Trophoblast cell (in vitro differentiated cells and primary cell): ENCODE measurements around the gene TCF19.

ENCODE experiments used
- DNase-seq, 2 donors: peaks; one replicate each; pipeline ENCODE4 v3.0.0-alpha.2; 2016
- H2AFZ ChIP-seq: 2 replicates; pipeline ENCODE4 v1.6.1; 2013; ENCODE audit warnings: low read length, moderate library complexity, mild to moderate bottlenecking; ENCODE audit not compliant: insufficient read depth, poor library complexity
- H2AK5ac ChIP-seq: 2 replicates; pipeline ENCODE4 v1.6.1; 2013; ENCODE audit warnings: mild to moderate bottlenecking, low read length
- H2BK120ac ChIP-seq: 2 replicates; pipeline ENCODE4 v1.6.1; 2013; ENCODE audit warnings: low read length, mild to moderate bottlenecking, moderate library complexity; ENCODE audit not compliant: insufficient read depth, poor library complexity
- H2BK12ac ChIP-seq: 2 replicates; pipeline ENCODE4 v1.6.1; 2013; ENCODE audit warnings: mild to moderate bottlenecking, low read length, moderate library complexity
- H2BK5ac ChIP-seq: 2 replicates; pipeline ENCODE4 v1.6.1; 2013; ENCODE audit warnings: low read length, low read depth, moderate library complexity, mild to moderate bottlenecking; ENCODE audit not compliant: poor library complexity
- H3K14ac ChIP-seq: 2 replicates; pipeline ENCODE4 v1.6.1; 2013; ENCODE audit warnings: mild to moderate bottlenecking, low read length
- H3K18ac ChIP-seq: 2 replicates; pipeline ENCODE4 v1.6.1; 2013; ENCODE audit warnings: mild to moderate bottlenecking, low read length
- H3K23ac ChIP-seq: 2 replicates; pipeline ENCODE4 v1.6.1; 2013; ENCODE audit warnings: low read length
- H3K27ac ChIP-seq: 2 replicates; pipeline ENCODE4 v1.5.1; 2013; ENCODE audit warnings: low read depth, mild to moderate bottlenecking, inconsistent platforms, low read length, moderate library complexity
- H3K27me3 ChIP-seq: 2 replicates; pipeline ENCODE4 v1.6.1; 2013; ENCODE audit warnings: inconsistent platforms, mild to moderate bottlenecking, low read length, moderate library complexity; ENCODE audit not compliant: insufficient read depth
- H3K36me3 ChIP-seq, 2 experiments: 1 replicate in 1 of 2; 2 replicates in 1 of 2; pipeline ENCODE4 v1.6.1; 2013; ENCODE audit warnings: low read length in 2 of 2, mild to moderate bottlenecking in 2 of 2, moderate library complexity in 1 of 2; ENCODE audit not compliant: insufficient read depth in 2 of 2, control insufficient read depth in 1 of 2
- H3K4ac ChIP-seq: 2 replicates; pipeline ENCODE4 v1.6.1; 2013; ENCODE audit warnings: low read depth, mild to moderate bottlenecking, low read length, moderate library complexity
- H3K4me1 ChIP-seq, 2 experiments: 1 replicate in 1 of 2; 2 replicates in 1 of 2; pipeline ENCODE4 v1.6.1; 2013; ENCODE audit warnings: low read length in 2 of 2, mild to moderate bottlenecking in 2 of 2, moderate library complexity in 1 of 2; ENCODE audit not compliant: insufficient read depth in 2 of 2, control insufficient read depth in 1 of 2
- H3K4me2 ChIP-seq: 2 replicates; pipeline ENCODE4 v1.6.1; 2013; ENCODE audit warnings: inconsistent platforms, mild to moderate bottlenecking, low read length, moderate library complexity
- H3K4me3 ChIP-seq: 2 replicates; pipeline ENCODE4 v1.5.1; 2013; ENCODE audit warnings: mild to moderate bottlenecking, low read depth, low read length, inconsistent platforms
- H3K79me1 ChIP-seq: one replicate; pipeline ENCODE4 v1.6.1; 2013; ENCODE audit warnings: low read length
- H3K79me2 ChIP-seq: 2 replicates; pipeline ENCODE4 v1.6.1; 2013; ENCODE audit warnings: low read length, mild to moderate bottlenecking; ENCODE audit not compliant: control insufficient read depth, insufficient read depth, poor library complexity
- H3K9ac ChIP-seq: 2 replicates; pipeline ENCODE4 v1.6.1; 2013; ENCODE audit warnings: mild to moderate bottlenecking, low read length
- H3K9me3 ChIP-seq: 2 replicates; pipeline ENCODE4 v1.6.1; 2013; ENCODE audit warnings: low read depth, mild to moderate bottlenecking, control low read depth, inconsistent platforms, low read length; ENCODE audit not compliant: insufficient read depth
- H4K12ac ChIP-seq: 2 replicates; pipeline ENCODE4 v1.6.1; 2013; ENCODE audit warnings: low read depth, mild to moderate bottlenecking, low read length, moderate library complexity
- H4K8ac ChIP-seq: 2 replicates; pipeline ENCODE4 v1.6.1; 2013; ENCODE audit warnings: low read depth, mild to moderate bottlenecking, low read length, moderate library complexity
- H4K91ac ChIP-seq: one replicate; pipeline ENCODE4 v1.6.1; 2013; ENCODE audit warnings: low read depth, mild to moderate bottlenecking, low read length, moderate library complexity
- WGBS: extraction: QIAGEN DNeasy Blood & Tissue Kit; methylation state at CpG from one replicate; pipeline ENCODE4 v1.1.7; 2013; ENCODE audit warnings: missing lambda C conversion rate; ENCODE audit not compliant: insufficient read length, insufficient coverage; ENCODE audit errors: extremely low coverage; 5-methylcytosine and 5-hydroxymethylcytosine counted together

TCF19 gene

DNA sequence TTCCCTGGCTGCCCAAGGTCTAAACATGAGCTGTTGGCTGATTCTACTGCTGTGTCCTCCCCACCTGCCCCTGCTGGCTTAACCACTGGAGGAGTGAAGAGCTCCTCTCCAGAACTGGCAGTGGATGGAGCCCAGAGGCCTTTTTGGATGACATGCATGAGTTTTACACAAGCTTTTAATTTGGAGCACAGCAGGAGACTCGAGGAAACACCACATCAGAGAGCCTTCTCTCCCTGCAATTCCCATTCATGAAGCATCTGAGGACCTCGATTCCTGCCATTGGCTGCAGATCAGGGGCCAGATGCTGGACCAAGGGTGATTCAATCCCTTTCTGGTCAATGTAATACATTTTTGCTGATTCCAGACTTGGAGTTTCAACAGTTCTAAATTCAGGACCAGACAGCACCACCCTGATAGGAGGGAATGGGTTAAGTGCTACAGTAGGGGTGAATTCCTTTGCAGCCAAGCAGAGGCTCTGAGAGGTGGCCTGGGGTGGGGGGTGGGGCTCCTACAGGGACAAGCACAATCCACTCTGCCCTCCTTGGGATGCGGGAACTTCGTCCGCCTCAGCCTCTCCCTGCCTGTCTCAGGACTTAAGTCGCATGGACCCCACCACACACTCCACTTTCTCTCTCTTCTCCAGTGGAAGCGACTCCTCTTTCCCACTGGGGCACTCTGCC, 44.4 kb upstream of the TCF19 start:
- peak overlapping the region; percentile 7 for H3K27ac ChIP-seq
- H2AK5ac ChIP-seq = no peak overlapping the region
- H3K4me2 ChIP-seq = no peak overlapping the region
- no peaks in the 10 kb centered on the region for H3K36me3 ChIP-seq
- no peak for DNase-seq
- H4K8ac ChIP-seq = peak overlapping the region; percentile 33
- H3K79me2 ChIP-seq = no peaks in the 10 kb centered on the region
- no peak overlapping the region for H4K12ac ChIP-seq
- no peak overlapping the region for H3K4me3 ChIP-seq
- peaks cover 1% of the 10 kb centered on the region for H3K9me3 ChIP-seq
- no peak overlapping the region for H2BK120ac ChIP-seq
- no peak overlapping the region for H2BK5ac ChIP-seq
- H3K79me1 ChIP-seq = no peaks in the 10 kb centered on the region
- H4K91ac ChIP-seq = no peak overlapping the region
- no peak overlapping the region for H3K9ac ChIP-seq
- no peak overlapping the region for H2AFZ ChIP-seq
- H3K27me3 ChIP-seq = no peaks in the 10 kb centered on the region
- peaks cover 9 to 14% of the 10 kb centered on the region in 2 experiments for H3K4me1 ChIP-seq
- no peak overlapping the region for H2BK12ac ChIP-seq
- no peak overlapping the region for H3K14ac ChIP-seq
- no CpG with 5 or more reads among the region's 7 CpGs for WGBS
- H3K23ac ChIP-seq = no peak overlapping the region
- no peak overlapping the region for H3K18ac ChIP-seq
- H3K4ac ChIP-seq = no peak overlapping the region

DNA sequence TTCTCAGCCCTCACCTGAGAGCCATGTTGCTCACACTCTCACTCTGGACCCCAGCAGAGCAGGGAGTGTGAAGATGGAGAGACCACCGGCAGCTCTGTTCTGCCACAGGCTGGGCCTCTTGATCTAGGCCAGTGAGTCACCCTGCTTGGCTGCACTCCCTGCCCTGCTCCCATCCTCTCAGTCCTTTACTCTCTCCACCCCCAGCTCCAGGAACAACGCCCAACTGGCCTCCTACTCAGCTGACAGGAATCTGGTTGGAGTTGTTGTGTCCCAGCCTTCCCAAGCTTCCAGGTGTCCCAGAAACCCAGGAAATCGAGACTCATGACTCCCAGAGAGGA, 43.9 kb upstream of the TCF19 start, which contains the start of gene PSORS1C1:
PSORS1C1 (plus strand) TSS at position 260 of the 338 bp plus-strand sequence. CDS start 14,833 bp downstream, outside the sequence.
- Histone ChIP-seq H2BK5ac (no peak within 1 kb of the TSS), H3K79me2 (no peaks in the 10 kb centered on the region), H3K4me3 (no peak within 1 kb of the TSS), H3K27ac (peak within 1 kb of the TSS; percentile 7), H4K12ac (no peak within 1 kb of the TSS), H3K9me3 (peaks cover 1% of the 10 kb centered on the region), H3K27me3 (no peaks in the 10 kb centered on the region), H3K36me3 (no peaks in the 10 kb centered on the region), H4K91ac (peak within 1 kb of the TSS; percentile 45), H3K9ac (no peak within 1 kb of the TSS), H3K4me1 (peaks cover 9 to 14% of the 10 kb centered on the region in 2 experiments), H3K79me1 (no peaks in the 10 kb centered on the region), H2BK120ac (no peak within 1 kb of the TSS), H2AK5ac (no peak within 1 kb of the TSS), H3K4me2 (no peak within 1 kb of the TSS), H4K8ac (peak within 1 kb of the TSS; percentile 33), H3K4ac (no peak within 1 kb of the TSS), H3K14ac (no peak within 1 kb of the TSS), H2BK12ac (no peak within 1 kb of the TSS), H3K18ac (no peak within 1 kb of the TSS), H2AFZ (peak within 1 kb of the TSS; percentile 50), H3K23ac (no peak within 1 kb of the TSS)
- peak; percentile 81 to 85 for DNase-seq
- WGBS = no CpG with 5 or more reads among the region's 3 CpGs

DNA sequence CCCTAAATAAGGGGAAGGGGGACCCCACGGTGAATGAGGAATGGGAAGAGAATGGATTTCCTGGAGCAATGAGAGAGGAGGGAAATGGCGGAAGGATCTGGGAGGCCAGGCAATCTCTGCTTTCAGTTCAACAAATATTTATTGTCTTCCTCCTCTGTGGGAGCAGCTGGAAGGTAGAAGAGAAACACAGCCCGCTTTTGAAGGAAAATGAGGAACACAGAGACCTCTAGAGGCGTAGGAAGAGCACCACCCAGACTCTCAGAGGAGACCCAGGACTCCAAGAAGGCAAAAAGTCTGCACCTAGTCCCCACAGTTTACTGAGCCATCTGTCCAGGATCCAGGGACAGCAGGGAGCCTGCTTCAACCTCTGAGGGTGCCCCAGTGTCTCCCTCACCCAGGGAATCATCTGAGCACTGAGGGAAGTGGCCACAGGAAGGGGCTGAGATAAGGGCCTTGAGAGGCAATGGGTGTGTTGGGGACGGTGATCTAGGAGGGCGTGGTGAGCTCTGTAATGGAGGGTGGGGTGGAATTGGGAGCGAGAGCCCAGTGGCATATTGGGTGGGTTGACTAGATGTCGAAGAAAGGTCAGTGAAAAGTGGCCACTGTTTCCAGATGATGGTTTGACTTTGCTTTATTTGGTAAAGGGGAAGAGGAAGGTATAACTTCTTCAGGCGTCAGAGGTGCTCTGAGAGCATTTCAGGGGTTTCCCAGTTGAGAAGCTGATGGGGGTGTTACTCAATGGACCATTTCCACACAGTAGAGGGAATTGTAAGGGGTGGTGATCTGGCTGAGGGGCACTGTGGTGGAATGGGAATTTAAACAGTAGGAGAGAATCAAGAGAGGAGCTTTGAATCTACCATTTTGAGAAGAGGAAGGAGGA, 43.2 kb upstream of the TCF19 start:
- Histone ChIP-seq H3K23ac (no peak overlapping the region), H2BK12ac (no peak overlapping the region), H3K4me1 (peaks cover 9 to 14% of the 10 kb centered on the region in 2 experiments), H3K36me3 (no peaks in the 10 kb centered on the region), H3K4me3 (no peak overlapping the region), H3K79me2 (no peaks in the 10 kb centered on the region), H4K8ac (no peak overlapping the region), H3K4me2 (no peak overlapping the region), H3K27me3 (no peaks in the 10 kb centered on the region), H3K27ac (no peak overlapping the region), H3K14ac (no peak overlapping the region), H2AFZ (peak overlapping the region; percentile 50), H2BK5ac (no peak overlapping the region), H3K79me1 (no peaks in the 10 kb centered on the region), H3K4ac (no peak overlapping the region), H3K18ac (no peak overlapping the region), H2AK5ac (no peak overlapping the region), H4K91ac (peak overlapping the region; percentile 45), H2BK120ac (no peak overlapping the region), H4K12ac (no peak overlapping the region), H3K9me3 (peaks cover 1% of the 10 kb centered on the region), H3K9ac (no peak overlapping the region)
- no CpG with 5 or more reads among the region's 9 CpGs for WGBS
- peak; percentile 20 to 47 for DNase-seq

DNA sequence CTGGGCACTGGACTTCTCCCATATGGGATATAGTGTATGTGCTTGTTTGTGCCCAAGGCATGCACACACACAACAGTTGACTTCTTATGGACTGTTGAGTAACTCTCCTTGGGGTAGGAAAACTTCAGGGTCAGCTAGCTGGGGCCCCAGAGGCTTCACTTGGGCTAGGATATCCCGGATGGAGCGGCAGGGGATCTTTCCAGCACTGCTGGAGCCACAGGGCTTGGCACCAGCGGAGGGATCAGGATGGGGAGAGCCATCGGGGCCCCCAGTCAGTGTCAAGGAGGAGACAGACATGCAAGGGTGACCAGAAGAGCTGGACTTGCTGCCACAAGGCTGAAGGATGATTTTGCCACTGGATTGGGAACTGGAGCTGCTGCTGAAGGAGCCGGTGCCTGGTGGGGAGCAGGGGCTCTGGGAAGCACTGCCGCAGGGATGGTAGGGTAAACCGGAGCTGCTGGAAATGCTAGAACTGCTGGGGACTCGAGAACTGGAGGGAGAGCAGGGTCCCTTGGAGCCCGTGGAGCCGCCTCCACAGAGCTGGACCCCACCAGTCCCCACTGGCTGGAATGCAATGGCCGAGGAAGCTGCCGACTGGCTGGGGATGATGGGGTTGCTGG, 42.3 kb upstream of the TCF19 start:
- H3K4me1 ChIP-seq = peaks cover 9 to 14% of the 10 kb centered on the region in 2 experiments
- H3K79me1 ChIP-seq = no peaks in the 10 kb centered on the region
- no CpG with 5 or more reads among the region's 12 CpGs for WGBS
- H3K4ac ChIP-seq = no peak overlapping the region
- H3K27ac ChIP-seq = no peak overlapping the region
- no peaks in the 10 kb centered on the region for H3K79me2 ChIP-seq
- no peak overlapping the region for H3K4me2 ChIP-seq
- no peak for DNase-seq
- no peak overlapping the region for H4K12ac ChIP-seq
- H2BK5ac ChIP-seq = no peak overlapping the region
- no peaks in the 10 kb centered on the region for H3K36me3 ChIP-seq
- no peak overlapping the region for H4K91ac ChIP-seq
- no peak overlapping the region for H2AK5ac ChIP-seq
- H3K23ac ChIP-seq = no peak overlapping the region
- H3K14ac ChIP-seq = no peak overlapping the region
- H2AFZ ChIP-seq = no peak overlapping the region
- H3K4me3 ChIP-seq = no peak overlapping the region
- H3K27me3 ChIP-seq = no peaks in the 10 kb centered on the region
- H3K9ac ChIP-seq = no peak overlapping the region
- no peak overlapping the region for H3K18ac ChIP-seq
- H2BK12ac ChIP-seq = no peak overlapping the region
- H3K9me3 ChIP-seq = peaks cover 1% of the 10 kb centered on the region
- H4K8ac ChIP-seq = no peak overlapping the region
- H2BK120ac ChIP-seq = no peak overlapping the region
